ENCODE measurements around the gene ZNF22.

ZNF22 gene

GRCh38 chr10:44960482-44961229 is 40.1 kb upstream of the ZNF22 start:
- peak overlapping the region; percentile 15 for H3K4me3 Mint-ChIP-seq
- peaks cover 19% of the 10 kb centered on the region for H3K36me3 Mint-ChIP-seq (ENCODE audit: low read depth)
- no peak overlapping the region for H3K27ac Mint-ChIP-seq
- DNase-seq, result peak; percentile 31
- peaks cover 24% of the 10 kb centered on the region for H3K4me1 Mint-ChIP-seq (ENCODE audit: low read depth)
- peaks cover 3% of the 10 kb centered on the region for H3K9me3 Mint-ChIP-seq
- H3K27me3 Mint-ChIP-seq, result no peaks in the 10 kb centered on the region

DNA sequence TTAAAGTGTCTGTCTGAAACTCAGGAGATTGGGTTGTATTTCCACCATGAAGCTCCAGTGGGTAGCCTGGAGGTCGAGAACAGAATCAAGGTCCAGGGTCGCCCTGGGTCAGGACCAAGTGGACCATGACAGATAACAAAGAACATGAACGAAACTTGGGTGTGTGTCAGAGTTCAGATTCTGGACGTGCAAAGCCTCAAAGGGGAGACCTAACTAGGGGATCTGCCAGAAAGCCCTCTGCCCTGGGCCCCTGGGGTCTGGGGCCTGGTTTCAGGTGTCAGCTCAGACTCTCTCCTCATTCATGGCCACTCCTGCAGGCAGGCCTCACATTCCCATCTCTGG is 39.5 kb upstream of the ZNF22 start:
- Mint-ChIP-seq H3K27me3 (no peaks in the 10 kb centered on the region), H3K4me3 (no peak overlapping the region), H3K4me1 (ENCODE audit: low read depth) (peaks cover 30% of the 10 kb centered on the region), H3K36me3 (ENCODE audit: low read depth) (peaks cover 14% of the 10 kb centered on the region), H3K27ac (no peak overlapping the region), H3K9me3 (peaks cover 3% of the 10 kb centered on the region)
- DNase-seq, result no peak

- Mint-ChIP-seq H3K27ac (no peak overlapping the region), H3K27me3 (no peaks in the 10 kb centered on the region), H3K9me3 (no peaks in the 10 kb centered on the region), H3K4me3 (no peak overlapping the region), H3K36me3 (ENCODE audit: low read depth) (peaks cover 5% of the 10 kb centered on the region), H3K4me1 (ENCODE audit: low read depth) (peaks cover 33% of the 10 kb centered on the region)
- DNase-seq, result no peak
Measured at GRCh38 chr10:44961931-44962750, 38.6 kb upstream of the ZNF22 start.

DNA sequence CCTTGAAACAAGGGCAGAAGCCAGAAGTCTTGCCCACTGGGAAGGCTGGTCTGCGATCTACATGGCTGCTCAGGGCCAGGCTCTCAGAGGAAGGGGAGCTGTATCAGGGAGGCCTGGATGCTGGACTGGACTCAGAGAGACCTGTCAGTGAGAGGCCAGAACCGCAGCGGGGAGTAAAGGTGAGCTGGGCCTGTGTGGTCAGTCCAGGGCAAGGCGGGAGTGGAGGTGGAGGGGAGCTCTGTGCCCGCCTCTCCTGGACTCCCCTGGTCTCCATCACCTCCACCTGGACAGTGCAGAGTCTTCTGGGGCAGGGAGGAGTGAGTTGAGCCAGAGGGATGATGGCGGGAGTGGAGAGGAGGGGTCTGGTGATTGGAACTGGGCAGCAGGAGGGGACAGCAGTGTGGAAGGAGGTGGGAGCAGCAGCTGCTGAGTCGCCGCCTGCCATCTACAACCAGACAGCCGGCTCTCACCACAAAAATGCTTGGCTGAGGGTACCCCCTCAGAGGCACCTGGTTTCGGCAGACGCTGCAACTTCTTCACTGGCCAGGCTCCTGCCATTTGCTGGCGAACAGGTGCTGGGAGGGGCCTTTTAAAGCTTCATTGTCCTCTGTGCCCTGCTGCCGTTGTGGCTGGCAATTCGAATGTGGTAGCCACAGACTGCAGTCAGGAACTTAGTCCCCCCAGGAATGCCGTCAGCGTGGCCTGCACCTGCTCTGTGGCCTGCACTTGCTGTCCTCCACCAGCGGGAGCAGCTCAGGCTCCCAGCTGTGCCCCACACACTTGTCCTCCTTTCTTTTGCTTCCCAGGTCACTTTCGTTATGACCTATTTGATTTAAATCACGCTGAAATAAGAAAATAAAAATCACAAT is 37.6 kb upstream of the ZNF22 start:
- Mint-ChIP-seq H3K36me3 (ENCODE audit: low read depth) (peaks cover 5% of the 10 kb centered on the region), H3K27me3 (no peaks in the 10 kb centered on the region), H3K4me3 (no peak overlapping the region), H3K4me1 (ENCODE audit: low read depth) (peaks cover 37% of the 10 kb centered on the region), H3K9me3 (no peaks in the 10 kb centered on the region), H3K27ac (no peak overlapping the region)
- DNase-seq, result no peak

GRCh38 chr10:44963772-44964633 is 36.7 kb upstream of the ZNF22 start:
- Mint-ChIP-seq H3K4me1 (ENCODE audit: low read depth) (peaks cover 38% of the 10 kb centered on the region), H3K4me3 (no peak overlapping the region), H3K36me3 (ENCODE audit: low read depth) (peaks cover 4% of the 10 kb centered on the region), H3K27me3 (no peaks in the 10 kb centered on the region), H3K9me3 (no peaks in the 10 kb centered on the region), H3K27ac (no peak overlapping the region)
- no peak for DNase-seq

DNA sequence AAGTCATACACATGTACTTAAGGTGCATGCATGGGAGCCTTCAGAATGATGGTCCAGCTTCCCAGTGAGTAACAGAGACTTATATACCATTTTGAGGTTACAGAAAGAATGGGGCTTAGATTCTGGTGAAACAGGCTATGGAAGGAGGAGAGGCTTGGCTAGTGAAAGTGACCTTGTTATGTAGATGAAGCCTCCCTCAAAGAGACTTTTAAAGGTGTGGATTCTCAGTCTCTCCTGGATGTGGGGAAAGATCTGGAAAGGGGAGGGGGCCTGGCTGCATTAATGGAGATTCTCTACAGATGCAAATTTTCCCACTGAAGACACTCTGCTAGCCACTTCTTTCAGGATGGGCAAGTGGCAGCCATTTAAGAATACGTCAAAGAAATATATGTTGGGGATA is 35.6 kb upstream of the ZNF22 start:
- no peaks in the 10 kb centered on the region for H3K9me3 Mint-ChIP-seq
- H3K27me3 Mint-ChIP-seq, result no peaks in the 10 kb centered on the region
- H3K36me3 Mint-ChIP-seq (ENCODE audit: low read depth), result no peaks in the 10 kb centered on the region
- no peak for DNase-seq
- peaks cover 37% of the 10 kb centered on the region for H3K4me1 Mint-ChIP-seq (ENCODE audit: low read depth)
- H3K27ac Mint-ChIP-seq, result no peak overlapping the region
- no peak overlapping the region for H3K4me3 Mint-ChIP-seq

DNA sequence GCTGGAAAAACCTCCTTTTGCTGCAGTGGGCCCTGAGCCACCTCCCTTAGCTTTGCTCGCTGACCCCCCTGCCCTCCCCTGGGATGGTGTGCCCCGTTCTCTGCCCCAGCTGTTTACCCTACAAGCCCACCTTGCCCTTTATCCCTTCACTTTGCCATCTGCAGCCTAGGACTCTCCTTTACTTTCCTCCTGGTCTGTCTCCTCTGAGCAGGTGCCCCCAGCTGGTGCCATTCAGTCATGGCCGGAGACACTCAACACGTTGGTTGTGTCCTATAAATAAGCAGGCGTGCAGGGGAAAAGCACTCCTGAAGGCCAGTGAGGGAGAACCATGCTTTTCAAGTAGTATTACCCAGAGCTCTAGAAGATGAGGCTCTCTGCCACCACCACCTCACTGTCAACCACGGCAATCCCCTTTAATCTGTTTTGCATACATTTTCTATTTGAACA is 35.0 kb upstream of the ZNF22 start:
- Mint-ChIP-seq H3K27ac (peak overlapping the region; percentile 75), H3K4me1 (ENCODE audit: low read depth) (peaks cover 33% of the 10 kb centered on the region), H3K36me3 (ENCODE audit: low read depth) (no peaks in the 10 kb centered on the region), H3K4me3 (no peak overlapping the region), H3K27me3 (no peaks in the 10 kb centered on the region), H3K9me3 (no peaks in the 10 kb centered on the region)
- DNase-seq, result no peak

- Mint-ChIP-seq H3K4me3 (no peak overlapping the region), H3K9me3 (no peaks in the 10 kb centered on the region), H3K4me1 (ENCODE audit: low read depth) (peaks cover 32% of the 10 kb centered on the region), H3K36me3 (ENCODE audit: low read depth) (no peaks in the 10 kb centered on the region), H3K27me3 (no peaks in the 10 kb centered on the region), H3K27ac (peak overlapping the region; percentile 75)
- no peak for DNase-seq
Measured at GRCh38 chr10:44966129-44966815, 34.5 kb upstream of the ZNF22 start.

- Mint-ChIP-seq H3K36me3 (ENCODE audit: low read depth) (no peaks in the 10 kb centered on the region), H3K9me3 (no peaks in the 10 kb centered on the region), H3K27ac (no peak overlapping the region), H3K4me3 (no peak overlapping the region), H3K27me3 (no peaks in the 10 kb centered on the region), H3K4me1 (ENCODE audit: low read depth) (peaks cover 32% of the 10 kb centered on the region)
- no peak for DNase-seq
Measured at GRCh38 chr10:44966816-44967509, 33.8 kb upstream of the ZNF22 start.

GRCh38 chr10:44967616-44968015 is 33.1 kb upstream of the ZNF22 start:
- peaks cover 32% of the 10 kb centered on the region for H3K4me1 Mint-ChIP-seq (ENCODE audit: low read depth)
- H3K9me3 Mint-ChIP-seq, result no peaks in the 10 kb centered on the region
- no peaks in the 10 kb centered on the region for H3K36me3 Mint-ChIP-seq (ENCODE audit: low read depth)
- no peak for DNase-seq
- no peak overlapping the region for H3K4me3 Mint-ChIP-seq
- H3K27ac Mint-ChIP-seq, result peak overlapping the region; percentile 10
- H3K27me3 Mint-ChIP-seq, result no peaks in the 10 kb centered on the region

- no peaks in the 10 kb centered on the region for H3K9me3 Mint-ChIP-seq
- H3K27me3 Mint-ChIP-seq, result no peaks in the 10 kb centered on the region
- H3K36me3 Mint-ChIP-seq (ENCODE audit: low read depth), result no peaks in the 10 kb centered on the region
- H3K27ac Mint-ChIP-seq, result peak overlapping the region; percentile 10
- no peak overlapping the region for H3K4me3 Mint-ChIP-seq
- no peak for DNase-seq
- H3K4me1 Mint-ChIP-seq (ENCODE audit: low read depth), result peaks cover 32% of the 10 kb centered on the region
Measured at GRCh38 chr10:44968091-44968490, 32.6 kb upstream of the ZNF22 start.

DNA sequence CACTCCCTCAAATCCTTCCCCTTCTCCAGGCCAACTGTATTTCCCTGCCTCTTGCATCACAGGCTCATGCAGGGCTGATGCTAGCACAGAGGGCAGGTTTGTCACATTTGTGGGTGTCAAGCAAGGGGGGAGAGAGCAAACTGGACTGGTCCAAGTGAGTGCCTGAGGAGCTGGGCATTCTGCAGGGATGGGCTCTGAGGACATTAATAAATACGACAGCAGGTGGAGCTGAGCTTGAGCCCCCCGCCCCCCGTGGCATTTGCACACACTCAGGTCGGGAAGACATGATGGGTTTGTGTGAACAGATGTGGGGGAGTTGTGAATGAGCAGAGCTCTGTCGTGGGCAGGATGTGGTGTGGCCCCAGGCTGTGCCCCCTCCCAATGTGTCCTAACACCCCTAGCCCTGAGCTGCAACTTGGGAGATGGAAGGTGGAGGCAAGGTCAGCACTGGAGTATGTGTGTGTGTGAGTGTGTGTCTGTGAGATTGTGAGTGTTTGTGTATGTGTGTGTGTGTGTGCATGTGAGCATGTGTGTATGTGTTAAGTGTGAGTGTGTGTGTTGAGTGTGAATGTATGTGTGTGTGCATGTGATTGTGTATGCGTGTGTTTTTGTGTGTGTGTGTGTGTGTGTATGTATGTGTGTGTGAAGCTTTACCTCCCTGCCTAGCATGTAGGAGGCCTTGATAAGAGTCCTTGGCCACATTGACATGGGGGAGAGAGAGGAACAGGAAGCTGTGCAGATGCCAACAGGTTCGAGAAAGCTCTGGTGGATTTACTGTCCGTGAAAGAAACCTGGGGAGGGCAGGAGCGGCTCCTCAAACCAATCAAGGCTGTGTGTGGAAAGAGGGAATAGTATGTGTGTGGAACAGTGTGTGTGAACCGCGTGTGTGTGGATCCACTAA is 32.0 kb upstream of the ZNF22 start:
- H3K27me3 Mint-ChIP-seq, result no peaks in the 10 kb centered on the region
- no peak overlapping the region for H3K4me3 Mint-ChIP-seq
- no peaks in the 10 kb centered on the region for H3K9me3 Mint-ChIP-seq
- H3K27ac Mint-ChIP-seq, result no peak overlapping the region
- no peaks in the 10 kb centered on the region for H3K36me3 Mint-ChIP-seq (ENCODE audit: low read depth)
- H3K4me1 Mint-ChIP-seq (ENCODE audit: low read depth), result peaks cover 36% of the 10 kb centered on the region
- DNase-seq, result no peak

All from activated T-cell treated with anti-CD3 and anti-CD28 coated beads, Interleukin-2, amount 50 U/mL, for 24 hours (primary cell).